Stimulated activated CD8-positive, alpha-beta memory T cell treated with anti-CD3 and anti-CD28 coated beads, Interleukin-4, amount 100 ng/mL, for 24 hours (primary cell): ENCODE measurements around the gene METRNL.
"Not testable (repeated sequence)": the region's sequence is repeated elsewhere in the genome, so short reads cannot be mapped to it uniquely, and the experiment has no call there.

Experiments used
- DNase-seq: peaks from one replicate; pipeline ENCODE4 v3.0.0-alpha.2; 2020; ENCODE audit warnings: low read depth

Gene METRNL

DNA sequence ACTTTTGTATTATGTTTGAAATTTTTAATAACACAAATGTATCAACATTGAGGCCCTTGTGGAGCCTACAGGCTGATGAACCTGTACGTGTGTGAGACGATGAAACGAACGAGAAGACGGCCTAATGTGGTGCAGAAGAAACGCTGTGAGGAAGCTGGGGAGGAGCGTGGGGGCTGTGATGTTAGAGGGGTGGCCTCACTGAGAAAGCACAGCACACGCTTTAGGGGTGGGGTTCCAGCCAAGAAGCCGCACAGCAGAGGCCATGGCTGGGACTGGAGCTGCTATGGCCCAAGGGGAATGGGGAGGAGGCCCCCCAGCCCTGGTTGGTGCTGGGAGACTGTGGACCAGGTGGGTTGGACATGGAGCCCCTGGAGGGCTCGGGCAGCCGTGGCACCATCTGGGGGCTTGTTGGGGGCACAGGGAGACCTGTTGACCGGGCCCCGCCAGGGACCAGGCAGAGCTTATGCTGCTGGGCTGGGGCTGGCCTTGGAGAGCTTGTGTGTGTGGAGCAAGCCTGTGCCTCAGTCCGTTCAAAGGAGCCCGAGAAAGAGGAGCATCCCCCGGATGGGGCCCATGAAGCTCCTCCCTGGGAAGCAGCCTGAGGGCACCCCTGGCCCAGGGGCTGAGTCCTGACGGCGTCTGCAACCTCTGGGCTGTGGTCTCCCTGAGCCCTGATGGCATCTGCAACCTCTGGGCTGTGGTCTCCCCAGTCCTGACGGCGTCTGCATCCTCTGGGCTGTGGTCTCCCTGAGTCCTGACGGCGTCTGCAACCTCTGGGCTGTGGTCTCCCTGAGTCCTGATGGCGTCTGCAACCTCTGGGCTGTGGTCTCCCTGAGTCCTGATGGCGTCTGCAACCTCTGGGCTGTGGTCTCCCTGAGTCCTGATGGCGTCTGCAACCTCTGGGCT, 44.7 kb downstream of the METRNL start:
- DNase-seq, result no peak

DNA sequence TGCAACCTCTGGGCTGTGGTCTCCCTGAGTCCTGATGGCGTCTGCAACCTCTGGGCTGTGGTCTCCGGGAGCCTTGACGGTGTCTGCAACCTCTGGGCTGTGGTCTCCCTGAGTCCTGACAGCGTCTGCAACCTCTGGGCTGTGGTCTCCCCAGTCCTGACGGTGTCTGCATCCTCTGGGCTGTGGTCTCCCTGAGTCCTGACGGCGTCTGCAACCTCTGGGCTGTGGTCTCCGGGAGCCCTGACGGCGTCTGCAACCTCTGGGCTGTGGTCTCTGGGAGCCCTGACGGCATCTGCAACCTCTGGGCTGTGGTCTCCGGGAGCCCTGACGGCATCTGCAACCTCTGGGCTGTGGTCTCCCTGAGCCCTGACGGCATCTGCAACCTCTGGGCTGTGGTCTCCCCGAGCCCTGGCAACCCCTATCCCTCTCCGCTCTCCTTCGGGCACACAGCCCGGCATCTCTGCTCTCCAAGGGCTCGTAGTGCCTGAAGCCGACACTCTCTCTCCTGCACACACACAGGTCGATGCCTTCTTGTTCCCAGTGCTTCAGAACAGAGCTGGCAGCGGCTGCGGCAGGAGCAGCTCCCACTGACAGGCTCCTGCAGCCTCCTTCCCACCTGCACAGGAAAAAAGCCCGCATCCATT, 45.6 kb downstream of the METRNL start:
- no peak for DNase-seq

DNA sequence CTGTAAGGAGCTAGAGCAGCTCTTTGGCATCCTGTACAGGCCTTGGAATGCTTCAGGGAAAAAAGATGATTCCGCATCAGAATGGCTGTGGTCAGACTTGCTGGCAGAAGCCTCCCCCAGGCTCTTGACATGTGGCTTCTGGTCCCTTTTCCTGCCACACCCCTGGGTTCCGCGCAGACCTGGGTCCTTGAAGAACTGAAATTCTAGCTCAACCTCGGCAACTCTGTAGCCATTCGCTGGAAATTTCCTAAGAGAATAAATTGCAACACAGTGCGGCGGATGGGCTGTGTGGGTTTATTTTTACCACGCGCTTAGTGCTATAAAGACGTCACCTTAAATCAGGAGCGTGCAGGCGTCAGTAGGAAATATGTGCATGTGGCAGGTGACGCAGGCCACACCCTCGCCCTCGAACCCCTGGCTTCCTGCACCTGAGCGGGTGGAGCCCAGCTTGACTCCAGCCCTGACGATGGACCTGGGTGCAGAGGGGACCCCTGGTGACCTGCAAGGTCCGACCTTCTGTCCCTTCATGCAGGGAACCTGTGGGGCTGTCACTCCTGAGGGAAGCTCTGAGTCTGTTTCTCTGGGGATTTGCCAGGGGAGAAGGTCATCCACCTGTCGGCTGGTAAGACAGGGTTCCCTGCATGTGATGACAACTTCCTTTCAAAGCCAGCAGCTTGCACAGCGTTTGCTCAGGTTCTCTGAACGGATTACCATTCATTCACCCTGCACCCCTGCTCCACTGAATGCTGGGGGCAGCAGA, 46.3 kb downstream of the METRNL start:
- no peak for DNase-seq

GRCh38 chr17:83126275-83126811, 46.9 kb downstream of the METRNL start:
- no peak for DNase-seq

GRCh38 chr17:83127431-83128160, 48.2 kb downstream of the METRNL start:
- no peak for DNase-seq

DNA sequence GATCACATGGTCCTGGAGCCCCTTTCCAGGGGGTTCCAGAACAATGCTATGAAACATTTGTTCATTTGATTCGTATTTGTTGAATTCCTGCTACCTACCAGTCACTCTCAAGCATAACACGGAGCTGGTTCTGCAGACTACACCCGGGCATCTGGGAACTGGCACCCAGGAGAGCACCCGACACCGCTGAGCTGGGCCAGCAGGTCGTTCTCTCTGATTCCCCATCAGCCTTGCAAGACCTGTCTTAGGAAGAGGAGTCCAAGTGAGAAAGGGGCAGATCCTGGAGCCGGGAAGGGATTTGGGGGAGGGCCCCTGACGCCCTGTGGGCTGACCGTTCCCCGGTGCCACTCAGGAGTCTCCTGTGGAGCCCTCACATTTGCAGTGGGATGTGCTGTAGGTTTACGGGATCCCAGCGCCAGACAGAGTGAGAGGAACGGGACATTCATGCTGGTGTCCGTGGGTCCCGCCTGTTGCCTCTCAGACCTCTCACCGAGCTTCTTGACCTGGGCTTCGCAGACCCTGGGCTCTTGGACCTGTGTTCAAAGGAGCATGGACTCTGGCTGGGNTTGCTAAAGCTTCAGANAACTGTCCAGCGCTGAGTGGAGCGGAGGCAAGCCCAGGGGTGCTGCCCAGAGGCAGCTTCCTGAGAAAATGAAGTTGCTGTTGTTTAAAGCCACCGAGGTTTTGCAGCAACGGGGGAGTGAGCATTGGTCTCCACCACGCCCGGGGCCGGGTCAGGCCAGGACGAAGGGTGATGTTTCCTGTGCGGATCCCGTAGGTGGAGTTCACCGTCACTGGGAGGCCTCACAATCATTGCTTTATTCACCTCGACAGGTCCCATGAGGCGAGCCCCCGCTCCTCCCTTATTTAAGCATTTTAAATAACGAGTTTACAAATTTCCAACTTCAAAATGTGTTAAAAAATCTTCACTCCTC, 49.2 kb downstream of the METRNL start:
- no peak for DNase-seq

- no peak for DNase-seq
These were observed 50.3 kb downstream of the METRNL start for GRCh38 chr17:83129676-83130075.

DNA sequence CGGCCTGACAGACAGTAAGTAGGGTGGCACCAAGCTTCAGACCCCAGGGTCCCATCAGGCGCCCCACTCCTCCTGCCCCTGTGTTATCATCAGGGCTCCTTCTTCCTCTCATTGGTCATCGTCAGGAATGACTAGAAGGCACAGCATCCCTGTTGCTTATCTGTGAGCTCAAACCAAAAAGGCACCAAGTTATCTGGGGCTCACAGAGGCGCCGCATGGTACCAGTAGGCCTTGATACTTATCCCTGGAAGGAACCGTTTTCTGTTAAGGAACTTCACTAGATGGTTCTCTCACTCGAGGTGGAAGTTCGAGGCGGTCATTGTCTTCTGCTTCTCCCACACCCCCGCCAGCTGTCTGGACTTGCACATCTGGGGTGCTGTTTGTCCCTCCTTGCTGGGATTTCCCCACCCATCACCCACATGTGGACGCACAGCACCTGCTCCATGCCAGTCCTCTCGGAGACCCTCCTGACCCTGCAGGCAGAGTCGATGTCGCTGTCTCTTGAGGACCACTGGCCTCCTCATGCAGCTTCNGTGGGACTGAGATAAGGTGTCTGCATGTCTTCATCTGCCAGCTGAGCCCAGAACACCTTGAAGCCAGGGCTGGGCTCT, 52.1 kb downstream of the METRNL start:
- no peak for DNase-seq

DNA sequence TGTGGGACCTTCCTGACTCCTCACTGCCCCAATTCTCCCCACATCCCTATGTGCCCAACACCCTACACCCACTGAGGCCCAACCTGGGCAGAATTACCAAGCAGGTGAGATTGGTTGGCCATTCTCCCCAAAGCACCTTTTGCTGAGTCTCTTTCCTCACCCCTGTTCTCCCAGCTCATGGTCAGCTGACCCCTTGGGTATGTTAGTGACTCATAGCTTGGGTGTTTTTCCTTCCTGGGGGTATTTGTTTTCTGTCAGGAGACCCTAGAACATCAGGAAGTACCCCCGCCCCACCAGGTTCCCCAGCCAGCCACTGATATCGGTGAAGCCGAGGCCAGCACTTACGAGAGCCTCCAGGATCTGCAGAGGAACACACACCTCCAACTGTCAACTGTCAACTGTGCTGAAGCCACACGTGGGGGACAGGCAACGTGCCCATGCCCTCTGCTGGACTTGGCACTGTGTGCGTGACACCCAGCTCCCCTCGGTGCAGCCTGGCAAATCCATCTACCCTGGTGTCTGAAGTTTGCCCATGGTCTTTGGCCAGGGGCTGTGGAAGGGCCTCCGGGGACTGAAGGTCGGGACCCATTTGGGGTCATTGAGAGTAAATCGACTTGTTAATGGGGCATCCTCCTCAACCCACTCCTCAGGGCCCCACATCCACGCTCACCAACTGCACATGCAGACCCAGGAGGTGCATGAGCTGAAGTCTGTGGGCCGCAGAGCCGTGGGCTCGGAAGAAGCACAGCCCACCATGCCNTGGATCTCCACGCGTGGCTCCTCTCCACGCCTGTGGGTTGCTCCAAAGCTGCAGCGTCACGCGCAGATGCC, 53.1 kb downstream of the METRNL start:
- no peak for DNase-seq

DNA sequence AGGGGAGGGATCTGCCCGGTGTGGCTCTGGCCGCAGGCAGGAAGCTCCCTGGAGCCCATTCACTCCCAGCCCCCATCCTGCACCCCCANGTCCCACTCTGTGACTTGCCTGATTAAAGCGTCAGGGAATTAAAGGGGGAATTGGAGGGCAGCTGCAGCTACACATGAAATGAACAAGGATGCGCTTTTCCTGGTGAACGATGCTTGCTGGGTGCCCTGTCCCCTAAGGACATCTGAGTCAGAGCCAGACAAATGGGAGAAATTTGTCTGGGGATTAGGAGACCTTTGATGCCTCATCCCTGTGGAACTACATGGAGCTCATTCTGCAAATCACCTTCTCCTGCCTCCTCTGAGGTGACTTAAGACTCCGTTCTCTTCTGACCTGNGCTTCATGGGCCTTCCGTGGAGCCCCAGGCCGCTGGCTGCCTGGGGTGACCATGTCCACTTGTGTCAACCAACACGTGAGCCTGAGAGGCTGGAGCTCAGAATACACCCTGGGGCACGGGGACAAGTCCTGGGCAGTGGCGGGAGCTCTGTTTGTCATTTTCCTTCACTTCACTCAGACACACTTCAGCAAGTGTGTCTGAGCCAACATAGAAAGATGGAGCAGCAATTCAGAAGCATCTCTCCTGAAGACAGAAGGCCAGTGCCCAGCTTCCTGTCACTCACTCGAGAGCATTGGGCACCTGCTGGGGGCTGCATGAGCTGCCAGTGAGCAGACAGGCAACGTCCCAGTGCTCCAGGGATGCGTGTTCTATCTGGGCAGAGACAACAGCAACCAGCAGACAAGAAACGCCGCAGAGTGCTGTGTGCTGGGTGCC, 54.1 kb downstream of the METRNL start:
- DNase-seq, result no peak

GRCh38 chr17:83134456-83134855, 55.0 kb downstream of the METRNL start:
- DNase-seq, result not testable (repeated sequence)

- no peak for DNase-seq
These were observed 56.3 kb downstream of the METRNL start for GRCh38 chr17:83135692-83136091.

DNA sequence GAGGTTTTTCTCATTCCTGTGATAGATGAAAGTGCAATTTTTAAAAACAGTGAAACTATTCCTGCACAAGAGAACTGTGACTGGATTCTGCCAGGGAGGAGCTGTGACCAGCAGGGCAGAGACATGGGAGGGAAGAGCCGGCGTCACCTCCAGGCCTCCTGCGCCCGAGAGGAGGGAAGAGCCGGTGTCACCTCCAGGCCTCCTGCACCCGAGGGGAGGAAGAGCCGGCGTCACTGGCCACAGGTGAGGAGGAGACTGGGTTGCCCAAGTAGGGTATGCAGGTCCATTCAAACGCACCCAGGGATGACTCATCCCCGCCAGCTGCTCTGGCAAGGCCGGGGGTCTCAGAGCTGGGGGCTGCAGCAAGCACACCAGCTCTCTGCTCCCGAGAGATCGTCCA, 56.7 kb downstream of the METRNL start:
- no peak for DNase-seq

GRCh38 chr17:83136931-83137330, 57.5 kb downstream of the METRNL start:
- no peak for DNase-seq

DNA sequence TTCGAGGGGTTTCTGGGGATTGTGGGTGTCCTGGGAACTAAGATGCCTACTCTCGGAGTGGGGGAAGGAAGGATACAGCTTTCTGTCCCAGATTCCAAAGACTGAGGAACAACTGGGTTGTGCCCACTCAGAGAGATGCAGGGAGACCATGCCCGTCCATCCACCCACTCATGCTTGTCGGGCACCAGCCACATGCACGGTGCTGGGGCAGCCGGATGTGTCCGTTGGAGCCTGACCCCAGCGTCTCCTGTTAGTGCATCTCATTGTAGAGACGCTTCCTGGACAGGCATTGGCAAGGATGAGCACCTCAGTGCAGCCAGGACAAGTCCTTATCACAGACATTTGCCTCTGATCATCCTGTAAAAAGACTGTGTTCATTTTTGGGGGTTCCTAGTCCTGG, 58.1 kb downstream of the METRNL start:
- DNase-seq, result no peak

DNA sequence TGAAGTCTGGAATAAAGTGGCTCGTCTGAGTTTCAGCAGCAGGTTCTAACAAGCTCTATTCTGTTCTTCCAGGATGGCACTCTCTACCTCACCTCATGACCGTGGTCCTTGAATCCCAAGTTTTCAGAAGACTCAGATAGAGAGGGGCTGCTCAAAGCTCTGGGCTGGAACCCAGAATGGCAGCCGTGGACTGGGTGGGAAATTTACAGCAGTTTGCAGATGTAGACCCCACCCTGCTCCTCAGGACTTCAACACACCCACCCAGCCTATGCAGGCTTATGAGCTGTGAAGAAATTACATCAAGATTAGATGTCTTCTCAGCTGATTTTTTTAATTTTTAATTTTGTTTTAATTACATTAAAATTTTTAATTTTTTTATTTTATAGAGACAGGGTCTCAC, 59.4 kb downstream of the METRNL start:
- DNase-seq, result no peak

GRCh38 chr17:83139541-83140248, 60.3 kb downstream of the METRNL start:
- not testable (repeated sequence) for DNase-seq

DNA sequence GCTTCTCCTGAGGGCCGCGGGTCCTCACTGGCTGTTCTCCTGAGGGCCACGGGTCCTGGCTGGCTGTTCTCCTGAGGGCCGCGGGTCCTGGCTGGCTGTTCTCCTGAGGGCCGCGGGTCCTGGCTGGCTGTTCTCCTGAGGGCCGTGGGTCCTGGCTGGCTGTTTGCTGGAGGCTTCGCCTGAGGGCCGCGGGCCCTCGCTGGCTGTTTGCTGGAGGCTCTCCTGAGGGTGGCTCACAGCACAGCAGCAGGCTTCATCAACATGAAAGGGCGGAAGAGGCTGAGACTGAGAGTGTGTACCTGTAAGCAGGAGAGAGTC, 60.8 kb downstream of the METRNL start:
- DNase-seq, result not testable (repeated sequence)
